Nasal cavity respiratory epithelium epithelial cell of viscerocranial mucosa (primary cell): ENCODE data around the gene NPIPB12. TPM values are rescaled to one million over a fixed set of nuclear protein-coding genes. Genes with fewer than 3 reads are reported as not detected.

ENCODE experiments used
- total RNA-seq: library from RNA; depleted of rRNA; stranded (reverse); fragments of >200 nt; gene quantifications from 2 replicates; pipeline ENCODE4 v1.2.3, GENCODE V29; 2014

NPIPB12 gene
- total RNA-seq = 8.2 and 40.9 TPM in 2 replicates

DNA sequence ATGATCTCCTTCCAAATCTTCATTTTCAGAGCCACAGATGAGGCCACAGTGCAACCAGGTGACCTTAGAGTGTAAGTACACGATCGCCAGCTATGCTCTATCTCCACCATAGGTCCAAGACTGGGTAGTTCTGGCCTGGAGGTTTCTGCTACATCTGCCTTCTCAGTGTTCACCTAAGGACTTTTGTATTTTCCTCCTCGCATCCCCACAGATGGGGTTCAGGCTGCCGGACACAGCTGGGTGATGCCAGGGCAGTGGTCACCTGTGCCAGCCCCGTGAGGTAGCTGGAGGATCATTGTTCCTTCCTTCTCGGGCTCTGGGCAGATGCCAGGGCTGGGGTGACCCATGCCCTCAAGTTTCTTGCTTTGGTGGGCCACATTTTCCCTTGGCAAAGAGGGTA lies at the start of gene NPIPB12:
Gene NPIPB12 (minus strand): TSS at position 101 of the 400 bp plus-strand sequence.

DNA sequence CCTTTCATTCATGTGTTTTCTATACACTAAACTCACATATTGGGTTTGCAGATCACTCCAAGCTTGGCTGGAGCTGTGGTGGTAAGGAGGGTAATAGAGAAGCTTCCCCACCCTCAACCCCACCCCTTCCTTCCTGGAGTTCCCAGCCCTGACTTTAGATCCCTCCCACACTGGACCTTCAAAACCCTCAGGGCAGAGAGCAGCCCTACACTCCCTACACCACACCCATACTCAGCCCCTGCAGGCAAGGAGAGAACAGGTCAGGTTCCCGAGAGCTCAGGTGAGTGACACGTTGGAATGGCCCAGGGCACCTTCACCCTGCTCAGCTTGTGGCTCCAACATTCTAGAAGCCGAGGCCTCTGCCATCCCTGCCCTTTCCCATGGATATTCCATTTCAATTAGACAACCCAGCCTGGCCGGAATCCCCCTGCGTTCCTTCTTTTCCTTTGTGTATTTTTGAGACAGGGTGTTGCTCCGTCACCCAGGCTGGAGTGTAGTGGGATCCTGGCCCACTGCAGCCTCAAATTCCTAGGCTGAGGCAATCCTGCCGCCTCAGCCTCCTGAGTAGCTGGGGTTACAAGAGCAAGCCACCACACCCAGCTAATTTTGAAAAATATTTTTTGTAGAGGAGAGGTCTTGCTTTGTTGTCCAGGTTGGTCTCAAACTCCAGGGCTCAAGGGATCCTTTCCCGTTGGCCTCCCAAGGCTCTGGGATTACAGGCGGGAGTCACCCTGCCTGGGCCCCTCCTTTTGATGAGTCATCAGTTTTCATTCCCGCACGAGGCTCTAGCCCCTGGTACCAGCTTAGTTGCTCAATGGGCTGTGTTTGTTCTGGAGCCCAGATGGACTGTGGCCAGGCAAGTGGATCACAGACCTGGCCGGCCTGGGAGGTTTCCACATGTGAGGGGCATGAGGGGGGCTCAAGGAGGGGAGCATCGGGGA lies 46.2 kb downstream of the NPIPB12 start, which contains the start of gene SULT1A4:
Gene SULT1A4 (plus strand): TSS at position 208 of the 941 bp plus-strand sequence. CDS start 1,473 bp downstream, outside the sequence.

DNA sequence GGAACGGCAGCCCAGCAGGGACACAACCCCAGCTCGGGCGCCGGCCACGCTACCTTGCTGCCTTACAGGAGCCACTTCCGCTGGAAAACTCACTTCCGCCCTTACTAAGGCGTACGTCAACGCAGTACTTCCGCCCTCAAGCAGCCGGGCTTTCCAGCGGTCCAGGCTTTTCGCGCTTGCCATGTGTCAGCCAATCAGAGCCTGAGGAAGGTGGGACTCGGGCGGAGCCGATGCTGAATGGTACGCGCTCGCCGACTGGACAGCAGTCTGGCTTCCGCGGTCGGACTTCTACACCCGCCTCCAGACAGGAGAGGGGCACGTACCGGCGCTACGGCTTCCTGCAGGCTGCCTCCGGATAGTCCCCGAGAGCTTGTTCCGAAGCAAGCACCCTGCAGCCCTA lies 51.9 kb downstream of the NPIPB12 start, which contains the start of the genes BOLA2 and SLX1B:
Gene BOLA2 (minus strand): TSS at position 83 of the 400 bp plus-strand sequence. CDS start 98 bp downstream, outside the sequence.
Gene SLX1B (plus strand): TSS at position 265 of the 400 bp plus-strand sequence.

Other genes starting within 250 kb of the NPIPB12 start
- under 0.01 and 0.28 TPM in 2 replicates for gene NPIPB11, start 99.7 kb downstream of the NPIPB12 start, total RNA-seq
- gene BOLA2, start 52.1 kb downstream of the NPIPB12 start, total RNA-seq = 25.0 and 62.2 TPM in 2 replicates
- gene SLX1B, start 51.9 kb downstream of the NPIPB12 start, total RNA-seq = 4.6 and 14.4 TPM in 2 replicates
- gene SULT1A4, start 46.5 kb downstream of the NPIPB12 start, total RNA-seq = 0.34 and 0.50 TPM in 2 replicates
- gene SPN, start 156.8 kb upstream of the NPIPB12 start, total RNA-seq = not detected in 2 replicates
- gene QPRT, start 172.8 kb upstream of the NPIPB12 start, total RNA-seq = under 0.01 and 0.28 TPM in 2 replicates
- gene C16orf54, start 239.6 kb upstream of the NPIPB12 start, total RNA-seq = not detected in 2 replicates